ENCODE measurements around the gene PRICKLE2.

PRICKLE2 gene

GRCh38 chr3:64120876-64121275 is 104.4 kb downstream of the PRICKLE2 start:
- Histone ChIP-seq H3K27ac (ENCODE audit: insufficient read depth in 1 of 2, low read depth in 1 of 2, low read length in 2 of 2, poor library complexity in 1 of 2, severe bottlenecking in 2 of 2) (no peak overlapping the region), H3K4me1 (ENCODE audit: control extremely low read depth in 1 of 4, control insufficient read depth in 4 of 4, insufficient read depth in 4 of 4, low read length in 3 of 4) (no peaks in the 10 kb centered on the region), H3K36me3 (ENCODE audit: control insufficient read depth in 4 of 4, insufficient read depth in 4 of 4, low read length in 3 of 4) (no peaks in the 10 kb centered on the region), H3K4me3 (ENCODE audit: control insufficient read depth in 1 of 7, extremely low read depth in 1 of 7, insufficient read depth in 4 of 7, low read depth in 2 of 7, low read length in 6 of 7) (no peak overlapping the region), H3K27me3 (replicated peaks in 2 of 5; ENCODE audit: control insufficient read depth in 4 of 5, insufficient read depth in 5 of 5, low read length in 4 of 5) (peaks cover 0 to 7% (median 1%) of the 10 kb centered on the region in 5 experiments), H3K9me3 (ENCODE audit: control extremely low read depth in 1 of 5, control insufficient read depth in 4 of 5, insufficient read depth in 2 of 5, low read depth in 1 of 5, low read length in 4 of 5) (peaks cover 0 to 5% (median 0%) of the 10 kb centered on the region in 5 experiments)
- POLR2A ChIA-PET: no interaction called here
- DNase-seq: no peak
- CTCF ChIA-PET: no interaction called here
- WGBS (ENCODE audit: insufficient coverage): 50% methylated on average over 3 of the region's 5 CpGs

GRCh38 chr3:64117483-64117882 is 107.8 kb downstream of the PRICKLE2 start:
- Histone ChIP-seq H3K9me3 (ENCODE audit: control extremely low read depth in 1 of 5, control insufficient read depth in 4 of 5, insufficient read depth in 2 of 5, low read depth in 1 of 5, low read length in 4 of 5) (peaks cover 0 to 6% (median 2%) of the 10 kb centered on the region in 5 experiments), H3K27me3 (replicated peaks in 2 of 5; ENCODE audit: control insufficient read depth in 4 of 5, insufficient read depth in 5 of 5, low read length in 4 of 5) (peaks cover 0 to 7% (median 0%) of the 10 kb centered on the region in 5 experiments), H3K27ac (ENCODE audit: insufficient read depth in 1 of 2, low read depth in 1 of 2, low read length in 2 of 2, poor library complexity in 1 of 2, severe bottlenecking in 2 of 2) (no peak overlapping the region), H3K36me3 (ENCODE audit: control insufficient read depth in 4 of 4, insufficient read depth in 4 of 4, low read length in 3 of 4) (no peaks in the 10 kb centered on the region), H3K4me1 (ENCODE audit: control extremely low read depth in 1 of 4, control insufficient read depth in 4 of 4, insufficient read depth in 4 of 4, low read length in 3 of 4) (no peaks in the 10 kb centered on the region), H3K4me3 (ENCODE audit: control insufficient read depth in 1 of 7, extremely low read depth in 1 of 7, insufficient read depth in 4 of 7, low read depth in 2 of 7, low read length in 6 of 7) (no peak overlapping the region)
- ChIA-PET CTCF (no interaction called here), POLR2A (no interaction called here)
- no peak for DNase-seq
- WGBS (ENCODE audit: insufficient coverage): no CpG with 5 or more reads among the region's 1 CpG

DNA sequence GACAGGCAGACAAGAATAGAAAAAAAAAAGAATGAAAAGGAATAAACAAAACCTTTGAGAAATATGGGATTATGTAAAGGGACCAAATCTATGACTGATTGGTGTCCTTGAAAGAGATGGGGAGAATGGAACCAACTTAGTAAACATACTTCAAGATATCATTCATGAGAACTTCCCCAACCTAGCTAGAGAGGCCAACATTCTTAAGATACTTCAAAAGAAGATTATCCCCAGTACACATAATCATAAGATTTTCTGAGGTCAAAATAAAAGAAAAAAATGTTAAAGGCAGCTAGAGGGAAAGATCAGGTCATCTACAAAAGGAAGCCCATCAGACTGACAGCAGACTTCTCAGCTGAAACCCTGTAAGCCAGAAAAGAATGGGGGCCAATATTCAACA is 110.6 kb downstream of the PRICKLE2 start:
- Histone ChIP-seq H3K27me3 (replicated peaks in 2 of 5; ENCODE audit: control insufficient read depth in 4 of 5, insufficient read depth in 5 of 5, low read length in 4 of 5) (no peaks in the 10 kb centered on the region), H3K27ac (ENCODE audit: insufficient read depth in 1 of 2, low read depth in 1 of 2, low read length in 2 of 2, poor library complexity in 1 of 2, severe bottlenecking in 2 of 2) (no peak overlapping the region), H3K36me3 (ENCODE audit: control insufficient read depth in 4 of 4, insufficient read depth in 4 of 4, low read length in 3 of 4) (no peaks in the 10 kb centered on the region), H3K9me3 (ENCODE audit: control extremely low read depth in 1 of 5, control insufficient read depth in 4 of 5, insufficient read depth in 2 of 5, low read depth in 1 of 5, low read length in 4 of 5) (peaks cover 0 to 6% (median 2%) of the 10 kb centered on the region in 5 experiments), H3K4me3 (ENCODE audit: control insufficient read depth in 1 of 7, extremely low read depth in 1 of 7, insufficient read depth in 4 of 7, low read depth in 2 of 7, low read length in 6 of 7) (no peak overlapping the region), H3K4me1 (ENCODE audit: control extremely low read depth in 1 of 4, control insufficient read depth in 4 of 4, insufficient read depth in 4 of 4, low read length in 3 of 4) (no peaks in the 10 kb centered on the region)
- DNase-seq: no peak
- ChIA-PET CTCF (no interaction called here), POLR2A (no interaction called here)

- ChIA-PET CTCF (no interaction called here), POLR2A (no interaction called here)
- no peak overlapping the region for H3K27ac ChIP-seq (ENCODE audit: insufficient read depth in 1 of 2, low read depth in 1 of 2, low read length in 2 of 2, poor library complexity in 1 of 2, severe bottlenecking in 2 of 2)
- no peaks in the 10 kb centered on the region for H3K27me3 ChIP-seq (replicated peaks in 2 of 5; ENCODE audit: control insufficient read depth in 4 of 5, insufficient read depth in 5 of 5, low read length in 4 of 5)
- no peak for DNase-seq
- 50% methylated on average over 2 of the region's 2 CpGs for WGBS (ENCODE audit: insufficient coverage)
- H3K36me3 ChIP-seq (ENCODE audit: control insufficient read depth in 4 of 4, insufficient read depth in 4 of 4, low read length in 3 of 4): no peaks in the 10 kb centered on the region
- H3K9me3 ChIP-seq (ENCODE audit: control extremely low read depth in 1 of 5, control insufficient read depth in 4 of 5, insufficient read depth in 2 of 5, low read depth in 1 of 5, low read length in 4 of 5): peaks cover 0 to 6% (median 2%) of the 10 kb centered on the region in 5 experiments
- no peak overlapping the region for H3K4me3 ChIP-seq (ENCODE audit: control insufficient read depth in 1 of 7, extremely low read depth in 1 of 7, insufficient read depth in 4 of 7, low read depth in 2 of 7, low read length in 6 of 7)
- no peaks in the 10 kb centered on the region for H3K4me1 ChIP-seq (ENCODE audit: control extremely low read depth in 1 of 4, control insufficient read depth in 4 of 4, insufficient read depth in 4 of 4, low read length in 3 of 4)
Observed at GRCh38 chr3:64111872-64112271, 113.4 kb downstream of the PRICKLE2 start.

DNA sequence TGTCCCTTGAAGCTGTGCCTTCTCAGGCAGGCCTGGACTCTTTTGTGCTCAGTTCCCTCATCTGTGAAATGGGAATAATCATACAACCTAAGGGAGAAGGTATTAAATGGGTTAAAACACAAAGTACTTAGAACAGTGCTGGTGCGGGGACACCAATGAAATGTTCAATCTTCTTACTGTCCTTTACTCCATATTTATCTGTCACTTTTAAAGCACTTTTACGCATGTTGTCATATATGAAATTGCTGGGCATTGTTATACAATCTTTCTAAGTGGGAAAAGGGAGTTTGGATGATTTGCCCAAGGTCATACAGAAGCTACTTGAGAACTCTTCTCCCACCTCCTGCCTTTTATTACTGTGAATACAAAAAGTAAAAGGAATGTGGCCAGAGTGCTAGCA is 114.2 kb downstream of the PRICKLE2 start:
- POLR2A ChIA-PET: no interaction called here
- no CpG with 5 or more reads among the region's 2 CpGs for WGBS (ENCODE audit: insufficient coverage)
- Histone ChIP-seq H3K27ac (ENCODE audit: insufficient read depth in 1 of 2, low read depth in 1 of 2, low read length in 2 of 2, poor library complexity in 1 of 2, severe bottlenecking in 2 of 2) (no peak overlapping the region), H3K4me1 (ENCODE audit: control extremely low read depth in 1 of 4, control insufficient read depth in 4 of 4, insufficient read depth in 4 of 4, low read length in 3 of 4) (no peaks in the 10 kb centered on the region), H3K9me3 (ENCODE audit: control extremely low read depth in 1 of 5, control insufficient read depth in 4 of 5, insufficient read depth in 2 of 5, low read depth in 1 of 5, low read length in 4 of 5) (peaks cover 0 to 6% (median 2%) of the 10 kb centered on the region in 5 experiments), H3K4me3 (ENCODE audit: control insufficient read depth in 1 of 7, extremely low read depth in 1 of 7, insufficient read depth in 4 of 7, low read depth in 2 of 7, low read length in 6 of 7) (no peak overlapping the region), H3K36me3 (ENCODE audit: control insufficient read depth in 4 of 4, insufficient read depth in 4 of 4, low read length in 3 of 4) (no peaks in the 10 kb centered on the region), H3K27me3 (replicated peaks in 2 of 5; ENCODE audit: control insufficient read depth in 4 of 5, insufficient read depth in 5 of 5, low read length in 4 of 5) (no peaks in the 10 kb centered on the region)
- no peak for DNase-seq
- CTCF ChIA-PET: no interaction called here

- DNase-seq: no peak
- Histone ChIP-seq H3K4me3 (ENCODE audit: control insufficient read depth in 1 of 7, extremely low read depth in 1 of 7, insufficient read depth in 4 of 7, low read depth in 2 of 7, low read length in 6 of 7) (no peak overlapping the region), H3K27ac (ENCODE audit: insufficient read depth in 1 of 2, low read depth in 1 of 2, low read length in 2 of 2, poor library complexity in 1 of 2, severe bottlenecking in 2 of 2) (no peak overlapping the region), H3K4me1 (ENCODE audit: control extremely low read depth in 1 of 4, control insufficient read depth in 4 of 4, insufficient read depth in 4 of 4, low read length in 3 of 4) (no peaks in the 10 kb centered on the region), H3K36me3 (ENCODE audit: control insufficient read depth in 4 of 4, insufficient read depth in 4 of 4, low read length in 3 of 4) (no peaks in the 10 kb centered on the region), H3K9me3 (ENCODE audit: control extremely low read depth in 1 of 5, control insufficient read depth in 4 of 5, insufficient read depth in 2 of 5, low read depth in 1 of 5, low read length in 4 of 5) (peaks cover 0 to 6% (median 2%) of the 10 kb centered on the region in 5 experiments), H3K27me3 (replicated peaks in 2 of 5; ENCODE audit: control insufficient read depth in 4 of 5, insufficient read depth in 5 of 5, low read length in 4 of 5) (no peaks in the 10 kb centered on the region)
- ChIA-PET CTCF (no interaction called here), POLR2A (no interaction called here)
- no CpG with 5 or more reads among the region's 1 CpG for WGBS (ENCODE audit: insufficient coverage)
Observed at GRCh38 chr3:64110071-64110470, 115.2 kb downstream of the PRICKLE2 start.

DNA sequence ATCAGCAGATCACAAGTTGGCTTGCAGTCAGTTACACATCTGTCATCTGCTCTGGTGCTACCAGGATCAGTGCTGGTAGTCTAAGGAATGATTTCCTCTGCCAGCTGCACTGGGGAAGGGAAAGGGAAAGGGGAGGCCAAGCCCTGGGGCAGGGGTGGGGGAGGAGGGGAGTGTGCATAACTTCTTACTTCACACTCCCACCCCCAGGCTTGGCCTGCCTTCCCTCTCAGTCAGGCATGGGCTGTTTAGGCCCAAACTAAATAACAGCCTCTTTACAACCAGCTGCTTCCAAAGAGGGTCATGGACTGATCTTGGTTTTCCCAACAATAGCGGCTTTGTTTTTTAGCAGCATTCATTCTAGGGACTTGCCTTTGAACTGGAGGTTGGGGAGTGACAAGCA is 115.8 kb downstream of the PRICKLE2 start:
- Histone ChIP-seq H3K27ac (ENCODE audit: insufficient read depth in 1 of 2, low read depth in 1 of 2, low read length in 2 of 2, poor library complexity in 1 of 2, severe bottlenecking in 2 of 2) (no peak overlapping the region), H3K4me3 (ENCODE audit: control insufficient read depth in 1 of 7, extremely low read depth in 1 of 7, insufficient read depth in 4 of 7, low read depth in 2 of 7, low read length in 6 of 7) (no peak overlapping the region), H3K36me3 (ENCODE audit: control insufficient read depth in 4 of 4, insufficient read depth in 4 of 4, low read length in 3 of 4) (no peaks in the 10 kb centered on the region), H3K4me1 (ENCODE audit: control extremely low read depth in 1 of 4, control insufficient read depth in 4 of 4, insufficient read depth in 4 of 4, low read length in 3 of 4) (no peaks in the 10 kb centered on the region), H3K27me3 (replicated peaks in 2 of 5; ENCODE audit: control insufficient read depth in 4 of 5, insufficient read depth in 5 of 5, low read length in 4 of 5) (no peaks in the 10 kb centered on the region), H3K9me3 (ENCODE audit: control extremely low read depth in 1 of 5, control insufficient read depth in 4 of 5, insufficient read depth in 2 of 5, low read depth in 1 of 5, low read length in 4 of 5) (peaks cover 0 to 6% (median 2%) of the 10 kb centered on the region in 5 experiments)
- POLR2A ChIA-PET: no interaction called here
- no CpG with 5 or more reads among the region's 1 CpG for WGBS (ENCODE audit: insufficient coverage)
- CTCF ChIA-PET: no interaction called here
- no peak for DNase-seq

Data from common myeloid progenitor, CD34-positive (primary cell).